Hematopoietic multipotent progenitor cell treated with erythropoietin and hydrocortisone succinate and interleukin-3 and kit ligand, for 17 days (in vitro differentiated cells): ENCODE data around the gene C4orf17.
"Not testable (repeated sequence)": the region's sequence is repeated elsewhere in the genome, so short reads cannot be mapped to it uniquely, and the experiment has no call there.

Experiments
- DNase-seq: peaks from one replicate; pipeline ENCODE4 v3.0.0-alpha.2; 2015; ENCODE audit warnings: low spot score

Gene C4orf17

GRCh38 chr4:99510721-99511120 lies at the start of gene C4orf17:
TSS of gene C4orf17 (plus strand) at chr4:99511021. CDS start at chr4:99513082, 2,061 bp downstream.
- no peak for DNase-seq

- no peak for DNase-seq
These were observed 49.0 kb upstream of the C4orf17 start for GRCh38 chr4:99461623-99462401.

GRCh38 chr4:99462875-99463464 lies 47.9 kb upstream of the C4orf17 start:
- DNase-seq = peak; percentile 43

GRCh38 chr4:99463566-99463965 lies 47.3 kb upstream of the C4orf17 start:
- DNase-seq = no peak

GRCh38 chr4:99467887-99468286 lies 42.9 kb upstream of the C4orf17 start:
- no peak for DNase-seq

GRCh38 chr4:99468889-99469288 lies 41.9 kb upstream of the C4orf17 start:
- no peak for DNase-seq

- no peak for DNase-seq
These were observed 39.5 kb upstream of the C4orf17 start for GRCh38 chr4:99471349-99471748.

- DNase-seq = no peak
These were observed 38.9 kb upstream of the C4orf17 start for GRCh38 chr4:99471896-99472295.

GRCh38 chr4:99473131-99473530 lies 37.7 kb upstream of the C4orf17 start:
- DNase-seq = no peak

GRCh38 chr4:99483636-99484035 lies 27.2 kb upstream of the C4orf17 start:
- no peak for DNase-seq

GRCh38 chr4:99485212-99485611 lies 25.6 kb upstream of the C4orf17 start:
- no peak for DNase-seq

- not testable (repeated sequence) for DNase-seq
These were observed 24.2 kb upstream of the C4orf17 start for GRCh38 chr4:99486648-99487047.

GRCh38 chr4:99490286-99490685 lies 20.5 kb upstream of the C4orf17 start:
- DNase-seq = no peak

- no peak for DNase-seq
These were observed 5.9 kb upstream of the C4orf17 start for GRCh38 chr4:99504804-99505502.

GRCh38 chr4:99506781-99507180 lies 4.0 kb upstream of the C4orf17 start:
- no peak for DNase-seq

GRCh38 chr4:99507349-99507748 lies 3.5 kb upstream of the C4orf17 start:
- no peak for DNase-seq

- DNase-seq = no peak
These were observed 3.1 kb upstream of the C4orf17 start for GRCh38 chr4:99507762-99508161.

GRCh38 chr4:99518601-99519295 lies 7.9 kb downstream of the C4orf17 start:
- no peak for DNase-seq

GRCh38 chr4:99529228-99529627 lies 18.4 kb downstream of the C4orf17 start:
- no peak for DNase-seq

- no peak for DNase-seq
These were observed 19.1 kb downstream of the C4orf17 start for GRCh38 chr4:99529956-99530355.

GRCh38 chr4:99534699-99535098 lies 23.9 kb downstream of the C4orf17 start:
- DNase-seq = not testable (repeated sequence)

GRCh38 chr4:99536271-99536670 lies 25.4 kb downstream of the C4orf17 start:
- DNase-seq = no peak
